HG03095 (cell line): Measurements from ENCODE around the gene LSMEM2.
"Not testable (repeated sequence)": the region's sequence is repeated elsewhere in the genome, so short reads cannot be mapped to it uniquely, and the experiment has no call there.

Experiments used
- ATAC-seq: cut with Tn5 transposase; IDR thresholded peaks from one replicate; pipeline ENCODE4 v1.9.1; 2021; ENCODE audit warnings: moderate library complexity; ENCODE audit not compliant: unreplicated experiment

The LSMEM2 gene

DNA sequence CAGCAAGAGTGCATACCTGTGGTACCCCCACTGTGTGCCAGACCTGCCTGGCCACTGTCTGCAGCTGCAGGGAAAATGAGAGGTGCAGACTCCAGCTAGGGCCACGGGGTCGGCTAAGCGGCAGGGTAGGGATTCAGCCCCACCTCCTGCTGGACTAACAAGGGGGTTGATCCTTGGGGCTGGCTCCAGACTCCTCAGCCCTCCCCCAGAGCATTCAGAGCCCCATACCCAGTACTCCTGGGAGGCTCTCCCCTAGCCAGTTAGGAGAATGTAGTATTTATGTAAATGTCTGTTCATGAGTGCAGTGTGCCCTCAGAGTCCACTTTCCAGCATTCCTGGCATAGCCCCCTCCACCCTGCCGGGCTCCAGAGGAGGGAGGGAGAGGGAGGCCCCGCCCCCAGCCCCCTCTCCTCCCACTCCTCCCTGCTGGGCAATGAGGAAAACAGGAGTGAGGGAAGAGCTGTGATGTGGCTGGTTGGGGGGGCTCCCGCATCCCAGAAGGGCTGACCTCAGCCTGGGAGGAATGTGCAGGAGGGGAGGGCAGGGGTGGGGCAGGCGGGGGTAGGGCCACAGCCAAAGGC, 14.4 kb upstream of the LSMEM2 start:
- no peak for ATAC-seq

DNA sequence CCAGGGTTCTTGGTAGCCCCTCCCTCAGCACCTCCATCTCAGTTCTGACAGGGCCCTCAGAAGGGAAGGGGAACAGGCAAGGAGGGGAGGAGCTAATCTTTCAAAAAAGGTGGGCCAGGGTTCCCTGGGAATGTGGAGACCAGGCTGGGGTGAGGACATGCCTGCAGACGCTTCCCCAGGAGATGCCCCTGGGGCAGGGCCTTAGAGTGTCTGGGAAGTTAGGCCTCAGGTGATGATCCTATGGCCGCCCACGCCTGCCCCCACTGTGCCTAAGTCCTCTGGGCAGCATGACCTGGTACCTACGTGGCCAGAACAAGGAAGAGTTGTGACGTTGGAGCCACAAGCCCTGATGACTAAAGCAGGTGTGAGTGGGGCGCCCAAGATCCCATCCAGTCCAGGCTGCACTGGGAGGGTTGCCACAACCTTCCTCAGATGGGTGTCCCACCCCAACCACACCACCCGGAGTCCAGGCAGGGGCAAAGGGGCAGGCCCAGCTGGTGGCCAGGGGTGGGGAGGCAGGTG, 13.9 kb upstream of the LSMEM2 start:
- ATAC-seq = no peak

DNA sequence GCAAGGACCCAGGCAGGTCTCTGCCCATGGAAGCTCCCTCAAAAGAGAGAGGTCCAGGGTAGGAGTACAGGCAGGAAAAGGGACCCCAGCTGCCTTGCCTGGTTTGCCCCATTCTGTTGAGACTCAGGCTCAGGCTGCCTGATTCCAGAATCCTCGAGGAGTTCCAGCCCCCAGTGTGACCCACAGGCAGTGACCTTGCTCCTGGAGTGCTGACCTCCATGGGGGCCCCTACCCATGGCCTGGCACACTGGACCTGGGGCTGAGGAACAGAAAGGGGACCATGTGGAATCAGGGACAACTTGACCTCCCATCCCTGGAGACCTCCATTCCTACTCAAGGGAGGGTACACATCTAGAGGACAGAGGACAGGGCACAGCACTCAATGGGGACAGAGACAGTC, 13.3 kb upstream of the LSMEM2 start:
- ATAC-seq = no peak

DNA sequence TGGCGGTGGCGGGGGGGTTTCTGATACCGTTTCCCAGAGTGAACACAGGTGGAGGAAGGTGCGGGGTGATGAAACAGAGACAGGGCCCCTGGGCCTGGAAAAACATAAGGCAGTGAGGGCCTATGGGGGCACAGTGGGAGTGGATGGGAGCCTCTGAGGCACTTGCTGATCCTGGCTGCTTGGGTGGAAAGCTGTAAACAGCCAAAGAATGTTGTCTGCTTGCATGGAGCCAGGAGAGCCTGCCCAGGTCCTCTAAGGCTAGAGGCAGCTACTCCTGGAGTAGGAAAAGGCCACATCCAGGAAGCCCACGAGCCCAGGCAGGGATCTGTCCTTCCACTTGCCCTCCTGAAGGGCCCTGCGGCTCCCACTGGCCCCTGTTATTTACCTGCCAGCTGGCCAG, 12.9 kb upstream of the LSMEM2 start:
- ATAC-seq = no peak

DNA sequence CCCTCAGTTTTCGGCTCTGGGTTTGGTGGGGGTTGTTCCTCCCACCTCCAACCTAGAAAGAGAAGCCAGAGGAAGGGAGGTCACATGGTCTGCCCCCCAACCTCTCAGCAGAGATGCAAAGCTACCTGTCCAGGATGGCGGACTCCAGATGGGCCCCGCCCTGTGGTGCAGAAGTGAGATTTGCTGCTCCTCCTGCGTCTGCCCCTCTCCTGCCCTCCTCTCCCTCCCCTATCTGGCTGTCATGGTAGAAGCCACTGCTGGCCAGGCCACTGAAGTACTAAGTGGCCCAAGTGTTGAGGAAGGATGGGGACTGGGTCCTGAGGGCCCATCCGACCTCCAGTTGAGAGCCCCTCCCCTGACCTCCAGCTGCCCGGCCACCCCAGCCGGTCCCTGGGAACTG, 12.1 kb upstream of the LSMEM2 start:
- ATAC-seq = no peak

DNA sequence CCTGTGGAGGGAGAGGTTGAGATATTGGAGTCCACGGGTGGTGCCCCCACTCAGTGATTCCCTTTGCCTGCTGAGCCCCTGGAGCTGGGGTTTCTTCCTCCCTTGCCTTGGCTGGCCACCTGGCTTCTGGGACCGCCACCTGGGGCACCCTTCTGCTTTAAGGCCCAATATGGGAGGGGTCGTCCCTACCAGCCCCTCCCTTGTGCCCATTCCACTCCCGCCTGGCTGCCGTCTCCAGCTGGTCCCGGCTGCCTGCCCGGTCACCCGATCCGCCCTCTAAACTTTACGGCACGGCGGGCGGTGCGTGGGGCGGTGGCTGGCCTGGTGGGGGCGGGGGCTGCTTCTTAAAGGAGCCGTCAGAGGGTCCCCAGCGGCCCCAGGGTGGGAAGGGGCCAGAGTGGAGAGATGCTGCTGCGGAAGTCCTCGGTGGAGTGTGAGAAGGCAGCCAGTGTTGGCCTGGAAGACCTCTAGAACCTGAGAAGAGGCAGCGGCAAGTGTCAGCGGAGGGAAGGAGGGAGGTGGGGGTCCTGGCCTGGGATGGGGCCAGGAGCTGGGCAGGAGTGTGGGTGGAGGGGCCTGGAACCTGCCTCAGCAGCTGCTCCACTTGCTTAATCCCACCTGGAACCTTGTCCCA, 11.5 kb upstream of the LSMEM2 start:
- ATAC-seq = no peak

DNA sequence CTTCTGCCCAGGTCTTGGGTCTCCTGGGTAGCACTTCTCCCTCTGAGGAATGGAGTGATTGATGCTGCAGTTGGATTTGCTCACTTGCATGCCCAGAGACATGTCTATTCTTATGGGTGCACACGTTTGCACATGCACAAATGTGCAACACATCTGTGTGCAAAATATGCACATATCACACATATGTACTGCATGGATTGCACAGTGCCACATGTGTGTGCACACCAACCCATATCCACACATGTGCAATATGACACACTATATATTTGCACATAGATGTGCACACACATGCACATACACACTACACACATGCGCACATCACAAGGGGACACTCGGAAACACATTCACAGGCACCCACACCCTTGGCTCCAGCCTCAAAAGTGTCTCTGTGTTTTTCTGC, 10.6 kb upstream of the LSMEM2 start:
- ATAC-seq = no peak

DNA sequence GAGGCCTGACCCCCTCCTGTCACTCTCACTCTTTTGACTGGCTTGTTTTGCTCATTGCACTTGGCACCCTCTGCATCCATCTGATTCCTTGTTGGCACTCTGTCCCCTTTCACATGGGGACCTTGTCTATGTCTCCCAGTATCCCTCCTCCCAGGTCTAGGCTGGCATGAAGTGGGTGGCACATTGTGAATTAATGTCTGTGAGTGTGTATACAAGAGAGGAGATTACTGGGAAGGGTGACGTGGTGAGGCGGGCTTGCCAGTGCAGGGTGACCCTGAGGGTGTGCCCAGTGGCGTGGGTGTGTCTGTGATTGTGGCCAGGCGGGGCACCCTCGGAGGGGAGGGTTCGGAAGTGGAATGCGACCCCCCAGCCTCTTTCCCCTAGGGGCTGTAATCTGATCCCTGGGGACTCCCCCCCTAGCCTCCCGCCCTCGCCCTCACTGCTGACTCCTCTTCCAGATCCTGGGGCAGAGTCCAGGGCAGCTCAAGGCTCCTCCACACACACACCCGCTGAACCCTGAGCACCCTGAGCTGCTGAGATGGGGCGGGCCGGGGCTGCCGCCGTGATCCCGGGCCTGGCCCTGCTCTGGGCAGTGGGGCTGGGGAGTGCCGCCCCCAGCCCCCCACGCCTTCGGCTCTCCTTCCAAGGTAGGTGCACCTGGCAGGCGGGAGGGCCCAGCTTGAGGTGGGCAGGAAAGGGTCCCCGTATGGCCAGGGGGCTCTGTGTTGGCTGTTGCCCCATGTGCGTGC, 10.0 kb upstream of the LSMEM2 start, which contains the start of gene SEMA3B:
Gene SEMA3B (plus strand): TSS at position 445 of the 749 bp plus-strand sequence. CDS start 94 bp downstream, at position 539.
- no peak for ATAC-seq

DNA sequence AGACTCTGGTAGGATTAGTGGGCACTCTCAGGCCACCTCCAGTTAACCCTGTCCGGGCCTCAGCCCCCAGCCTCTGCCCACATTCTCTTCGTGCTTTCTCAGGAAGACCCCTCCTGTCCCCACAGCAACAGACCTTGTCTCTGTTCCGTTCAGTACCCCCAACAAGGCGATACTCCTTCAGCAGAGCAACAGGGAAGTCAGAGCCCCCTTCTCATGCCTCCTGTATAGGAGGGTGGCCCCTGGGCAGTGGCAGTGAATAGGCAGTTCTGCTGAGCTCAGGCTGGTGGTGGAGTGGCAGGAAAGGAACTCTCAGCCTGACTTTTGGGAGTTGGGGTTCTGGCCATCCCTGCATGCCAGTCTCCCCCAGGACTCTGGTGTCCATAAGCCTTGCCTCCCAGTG, 9.4 kb upstream of the LSMEM2 start:
- no peak for ATAC-seq

DNA sequence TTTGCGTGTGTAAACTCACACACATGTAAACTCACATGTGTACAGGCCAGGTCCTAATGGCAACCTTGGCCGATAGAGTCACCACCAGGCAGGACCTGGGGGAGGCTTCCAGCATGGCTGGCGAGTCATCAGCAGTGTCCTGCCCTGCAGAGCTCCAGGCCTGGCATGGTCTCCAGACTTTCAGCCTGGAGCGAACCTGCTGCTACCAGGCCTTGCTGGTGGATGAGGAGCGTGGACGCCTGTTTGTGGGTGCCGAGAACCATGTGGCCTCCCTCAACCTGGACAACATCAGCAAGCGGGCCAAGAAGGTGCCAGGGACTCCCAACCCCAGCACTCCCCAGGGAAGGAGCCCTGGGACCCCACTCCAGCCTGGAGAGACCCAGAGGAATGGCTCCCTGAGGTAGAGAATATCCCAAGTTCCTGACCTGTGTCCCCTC, 8.9 kb upstream of the LSMEM2 start:
- ATAC-seq = no peak

DNA sequence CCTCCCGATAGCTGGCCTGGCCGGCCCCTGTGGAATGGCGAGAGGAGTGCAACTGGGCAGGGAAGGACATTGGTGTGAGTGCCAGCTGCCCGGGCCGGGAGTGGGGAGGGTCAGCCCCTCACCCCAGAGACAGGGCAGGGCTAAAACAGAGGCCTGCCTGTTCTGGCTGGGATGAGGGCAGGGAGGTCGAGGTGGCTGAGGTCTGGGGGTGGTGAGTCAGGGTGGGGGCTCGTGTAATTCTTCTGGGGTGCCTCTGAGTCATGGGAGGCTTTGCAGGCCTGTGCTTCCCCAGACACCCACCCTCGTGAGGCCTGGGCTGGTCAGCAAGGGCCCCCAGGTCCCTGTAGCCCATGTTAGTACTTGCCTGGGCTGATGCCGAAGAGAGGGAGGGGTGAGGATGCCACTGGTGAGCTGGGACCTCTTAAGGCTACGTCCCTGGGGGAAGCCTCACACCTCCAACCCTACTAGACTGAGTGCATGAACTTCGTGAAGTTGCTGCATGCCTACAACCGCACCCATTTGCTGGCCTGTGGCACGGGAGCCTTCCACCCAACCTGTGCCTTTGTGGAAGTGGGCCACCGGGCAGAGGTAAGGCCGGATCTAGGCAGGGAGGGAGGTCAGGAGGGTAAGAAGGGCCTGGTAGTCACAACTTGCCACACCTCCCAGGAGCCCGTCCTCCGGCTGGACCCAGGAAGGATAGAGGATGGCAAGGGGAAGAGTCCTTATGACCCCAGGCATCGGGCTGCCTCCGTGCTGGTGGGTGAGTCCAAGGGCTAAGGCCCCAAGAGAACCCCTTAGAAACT, 8.3 kb upstream of the LSMEM2 start:
- ATAC-seq = no peak

DNA sequence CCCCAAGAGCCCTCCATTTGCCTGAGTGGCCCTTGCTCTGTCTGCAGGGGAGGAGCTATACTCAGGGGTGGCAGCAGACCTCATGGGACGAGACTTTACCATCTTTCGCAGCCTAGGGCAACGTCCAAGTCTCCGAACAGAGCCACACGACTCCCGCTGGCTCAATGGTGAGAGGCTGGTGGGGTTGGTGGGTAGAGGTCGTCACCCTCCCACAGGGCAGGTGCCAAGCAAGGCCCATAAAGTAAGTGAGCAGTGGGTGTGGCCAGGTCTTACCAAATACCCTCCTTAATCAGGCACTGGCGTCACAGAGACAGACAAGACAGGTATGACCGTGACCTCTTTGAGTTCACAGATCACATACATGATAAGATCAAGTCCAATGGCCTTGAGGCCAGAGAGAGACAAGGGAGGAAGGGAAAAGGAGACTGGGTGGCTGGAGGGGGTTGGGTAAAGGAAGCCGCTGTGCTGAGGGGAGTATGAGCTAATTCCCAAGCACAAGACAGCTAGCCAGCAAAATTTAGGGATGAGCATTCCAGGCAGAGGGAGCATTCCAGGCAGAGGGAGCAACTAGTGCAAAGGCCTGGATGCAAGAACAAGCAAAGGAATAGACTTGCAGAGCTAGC, 7.5 kb upstream of the LSMEM2 start:
- ATAC-seq = no peak

DNA sequence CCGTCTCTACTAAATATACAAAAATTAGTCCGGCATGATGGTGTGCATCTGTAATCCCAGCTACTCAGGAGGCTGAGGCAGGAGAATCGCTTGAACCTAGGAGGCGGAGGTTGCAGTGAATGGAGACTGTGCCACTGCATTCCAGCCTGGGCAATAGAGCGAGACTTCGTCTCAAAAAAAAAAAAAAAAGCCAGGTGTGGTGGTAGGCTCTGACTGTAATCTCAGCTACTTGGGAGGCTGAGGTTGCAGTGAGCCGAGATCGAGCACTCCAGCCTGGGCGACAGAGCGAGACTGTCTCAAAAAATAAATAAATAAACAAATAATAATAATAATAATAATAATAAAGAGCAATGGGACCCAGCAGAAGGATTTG, 6.4 kb upstream of the LSMEM2 start:
- ATAC-seq = not testable (repeated sequence)

DNA sequence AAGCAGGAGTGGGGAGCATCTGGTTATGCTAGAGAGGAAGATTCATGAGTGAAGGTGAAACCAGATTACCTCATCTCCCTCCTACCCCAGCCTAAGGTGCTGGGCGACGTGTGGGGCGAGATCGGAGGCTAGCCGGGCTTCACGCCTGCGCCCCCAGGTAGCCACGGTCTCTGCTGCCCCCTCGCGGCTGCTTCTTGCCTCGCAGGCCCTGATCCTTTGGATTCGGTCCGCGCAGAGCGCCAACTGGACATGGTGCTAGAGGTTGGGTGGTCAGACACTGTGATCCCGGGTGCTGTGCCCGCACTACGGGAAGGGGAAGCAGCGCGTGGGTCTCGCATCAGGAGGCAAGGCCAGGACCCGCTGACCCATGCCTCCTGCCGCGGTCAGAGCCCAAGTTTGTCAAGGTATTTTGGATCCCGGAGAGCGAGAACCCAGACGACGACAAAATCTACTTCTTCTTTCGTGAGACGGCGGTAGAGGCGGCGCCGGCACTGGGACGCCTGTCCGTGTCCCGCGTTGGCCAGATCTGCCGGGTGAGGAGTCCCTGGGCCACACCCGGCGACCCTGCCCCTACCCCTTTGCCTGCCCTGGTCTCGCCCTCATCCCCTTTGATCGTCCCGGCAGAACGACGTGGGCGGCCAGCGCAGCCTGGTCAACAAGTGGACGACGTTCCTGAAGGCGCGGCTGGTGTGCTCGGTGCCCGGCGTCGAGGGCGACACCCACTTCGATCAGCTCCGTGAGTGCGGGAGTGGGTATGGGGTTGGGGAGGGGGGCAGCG, 5.8 kb upstream of the LSMEM2 start:
- peak; percentile 81 for ATAC-seq

DNA sequence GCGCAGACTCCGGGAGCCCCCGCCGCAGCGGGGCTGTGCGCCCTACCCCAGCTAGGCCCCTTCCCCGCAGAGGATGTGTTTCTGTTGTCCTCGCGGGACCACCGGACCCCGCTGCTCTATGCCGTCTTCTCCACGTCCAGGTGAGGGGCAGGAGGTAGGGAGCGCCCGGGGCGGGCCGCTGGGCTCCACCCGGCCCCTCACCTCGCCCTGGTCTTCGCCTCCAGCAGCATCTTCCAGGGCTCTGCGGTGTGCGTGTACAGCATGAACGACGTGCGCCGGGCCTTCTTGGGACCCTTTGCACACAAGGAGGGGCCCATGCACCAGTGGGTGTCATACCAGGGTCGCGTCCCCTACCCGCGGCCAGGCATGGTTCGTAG, 5.2 kb upstream of the LSMEM2 start:
- ATAC-seq = no peak

DNA sequence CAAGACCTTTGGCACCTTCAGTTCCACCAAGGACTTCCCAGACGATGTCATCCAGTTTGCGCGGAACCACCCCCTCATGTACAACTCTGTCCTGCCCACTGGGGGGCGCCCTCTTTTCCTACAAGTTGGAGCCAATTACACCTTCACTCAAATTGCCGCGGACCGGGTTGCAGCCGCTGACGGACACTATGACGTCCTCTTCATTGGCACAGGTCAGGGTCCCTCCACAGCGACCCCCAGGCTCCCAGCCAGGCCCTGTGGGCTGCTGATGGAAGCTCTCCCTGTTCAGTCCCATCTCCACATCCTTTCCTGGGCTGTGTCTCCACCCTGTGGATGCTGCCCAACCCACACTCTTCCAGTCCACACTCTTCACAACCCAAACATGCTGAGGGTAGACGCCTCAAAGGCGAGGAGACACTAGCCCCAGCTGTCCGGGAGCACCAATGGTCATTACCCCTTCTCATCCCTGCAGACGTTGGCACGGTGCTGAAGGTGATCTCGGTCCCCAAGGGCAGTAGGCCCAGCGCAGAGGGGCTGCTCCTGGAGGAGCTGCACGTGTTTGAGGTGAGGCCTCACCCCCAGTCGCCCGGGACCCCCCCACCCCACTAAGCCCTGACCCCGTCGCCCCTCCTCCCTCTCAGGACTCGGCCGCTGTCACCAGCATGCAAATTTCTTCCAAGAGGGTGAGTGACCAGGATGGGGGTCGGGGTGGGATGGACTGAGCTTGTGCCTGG, 4.3 kb upstream of the LSMEM2 start:
- no peak for ATAC-seq

DNA sequence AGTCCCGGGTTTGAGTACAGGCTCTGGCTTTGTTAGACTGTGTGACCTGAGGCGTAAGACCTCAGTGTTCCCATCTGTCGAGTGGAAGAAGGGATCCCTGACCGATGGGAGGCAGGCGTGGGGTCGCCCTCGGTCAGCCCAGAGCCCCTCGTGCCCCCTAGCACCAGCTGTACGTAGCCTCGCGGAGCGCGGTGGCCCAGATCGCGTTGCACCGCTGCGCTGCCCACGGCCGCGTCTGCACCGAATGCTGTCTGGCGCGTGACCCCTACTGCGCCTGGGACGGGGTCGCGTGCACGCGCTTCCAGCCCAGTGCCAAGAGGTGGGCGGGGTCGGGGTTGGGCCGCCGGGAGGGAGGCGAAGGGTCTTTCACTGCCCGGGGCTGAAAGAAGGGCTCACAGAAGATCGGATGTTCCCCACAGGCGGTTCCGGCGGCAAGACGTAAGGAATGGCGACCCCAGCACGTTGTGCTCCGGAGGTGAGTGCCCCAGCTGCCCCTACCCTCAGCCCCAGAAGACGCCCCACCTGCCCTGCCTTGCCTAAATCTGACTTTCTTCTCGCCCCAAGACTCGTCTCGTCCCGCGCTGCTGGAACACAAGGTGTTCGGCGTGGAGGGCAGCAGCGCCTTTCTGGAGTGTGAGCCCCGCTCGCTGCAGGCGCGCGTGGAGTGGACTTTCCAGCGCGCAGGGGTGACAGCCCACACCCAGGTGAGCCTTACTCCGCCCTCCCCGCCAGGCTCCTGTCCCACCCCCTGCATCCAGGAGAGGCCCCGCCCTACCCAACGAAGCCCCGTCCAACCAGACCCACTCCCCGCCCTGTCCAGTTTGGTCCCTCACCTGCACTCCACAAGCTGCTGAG, 3.5 kb upstream of the LSMEM2 start:
- ATAC-seq = no peak

DNA sequence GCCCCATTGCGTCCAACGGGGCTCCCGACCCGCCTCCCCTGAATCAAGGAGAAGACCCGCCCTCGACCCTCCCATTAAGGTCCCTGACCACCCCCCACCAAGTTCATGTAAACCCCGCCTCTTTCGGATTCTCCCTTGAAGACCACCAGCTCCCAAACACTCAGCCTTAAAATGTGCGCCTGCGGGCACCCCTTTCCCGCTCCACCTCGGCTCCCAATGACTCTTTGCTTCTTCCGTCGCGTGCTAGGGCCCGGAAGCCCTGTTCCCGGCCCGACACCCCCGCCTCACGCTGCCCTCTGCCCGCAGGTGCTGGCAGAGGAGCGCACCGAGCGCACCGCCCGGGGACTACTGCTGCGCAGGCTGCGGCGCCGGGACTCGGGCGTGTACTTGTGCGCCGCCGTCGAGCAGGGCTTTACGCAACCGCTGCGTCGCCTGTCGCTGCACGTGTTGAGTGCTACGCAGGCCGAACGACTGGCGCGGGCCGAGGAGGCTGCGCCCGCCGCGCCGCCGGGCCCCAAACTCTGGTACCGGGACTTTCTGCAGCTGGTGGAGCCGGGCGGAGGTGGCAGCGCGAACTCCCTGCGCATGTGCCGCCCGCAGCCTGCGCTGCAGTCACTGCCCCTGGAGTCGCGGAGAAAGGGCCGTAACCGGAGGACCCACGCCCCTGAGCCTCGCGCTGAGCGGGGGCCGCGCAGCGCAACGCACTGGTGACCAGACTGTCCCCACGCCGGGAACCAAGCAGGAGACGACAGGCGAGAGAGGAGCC, 2.7 kb upstream of the LSMEM2 start:
- no peak for ATAC-seq
